Endothelial cell of umbilical vein (primary cell): ENCODE results near the gene IQGAP2. TPM values are rescaled to one million over a fixed set of nuclear protein-coding genes. Genes with fewer than 3 reads are reported as not detected.

Source experiments
- BruUV-seq: library from RNA; stranded (reverse); fragments of 400-500 nt; replicated peaks from 2 replicates; lab custom pipeline; 2021; lab: Mats Ljungman, UMichigan
- CTCF ChIA-PET: fragments of 300-600, 350-600 bp; sonication (Branson Sonifier 250); formaldehyde crosslinking; loops from one replicate; lab custom pipeline; 2021; ENCODE audit warnings: antibody characterized with exemption, inconsistent platforms; lab: Charles Lee
- POLR2A ChIA-PET: fragments of 300-600, 350-600 bp; sonication (Branson Sonifier 250); formaldehyde crosslinking; loops from one replicate; lab custom pipeline; 2021; ENCODE audit warnings: antibody characterized with exemption, inconsistent platforms; lab: Charles Lee
- DNase-seq: peaks from one replicate; pipeline ENCODE4 v3.0.0-alpha.2; 2011; ENCODE audit warnings: low read depth, low spot score
- FAIRE-seq: peaks from 2 replicates; lab custom pipeline; 2011; peaks lifted over from hg19 to GRCh38; lab: Jason Lieb, UNC
- H2AFZ ChIP-seq: 2 replicates; pipeline ENCODE4 v1.6.0; 2012; ENCODE audit warnings: low read depth, low read length, control low read depth, inconsistent platforms
- H3K27ac ChIP-seq: 2 replicates; pipeline ENCODE4 v1.5.1; 2011; ENCODE audit warnings: low read depth, mild to moderate bottlenecking, control low read depth, low read length, moderate library complexity; ENCODE audit not compliant: insufficient read depth
- H3K27me3 ChIP-seq, 2 experiments: 2 replicates each; pipeline versions ENCODE4 v1.6.0 to v1.6.1; 2011; ENCODE audit warnings: low read length in 2 of 2, mixed read lengths in 1 of 2; ENCODE audit not compliant: control insufficient read depth in 2 of 2, insufficient read depth in 2 of 2
- H3K36me3 ChIP-seq, 2 experiments: 2 replicates in 1 of 2; 3 replicates in 1 of 2; pipeline ENCODE4 v1.5.1; 2011; ENCODE audit warnings: low read length in 2 of 2, mild to moderate bottlenecking in 1 of 2, moderate library complexity in 1 of 2; ENCODE audit not compliant: control insufficient read depth in 2 of 2, insufficient read depth in 2 of 2; ENCODE audit errors: extremely low read depth in 1 of 2
- H3K4me1 ChIP-seq: 3 replicates; pipeline ENCODE4 v1.5.1; 2011; ENCODE audit warnings: mild to moderate bottlenecking, low read length; ENCODE audit not compliant: control insufficient read depth, insufficient read depth; ENCODE audit errors: extremely low read depth
- H3K4me2 ChIP-seq: 2 replicates; pipeline ENCODE4 v1.6.1; 2011; ENCODE audit warnings: low read length, control low read depth, mixed read lengths; ENCODE audit not compliant: insufficient read depth
- H3K4me3 ChIP-seq, 3 experiments: fragments of 200-600 bp in 1 of 3; sonication (generic), shearing (Covaris generic) in 1 of 3; replicated peaks in 1 of 3; 2 replicates each; pipeline ENCODE4 v1.5.1; 2011 to 2016; ENCODE audit warnings: control low read depth in 3 of 3, low read length in 3 of 3, mild to moderate bottlenecking in 2 of 3, inconsistent platforms in 1 of 3, low read depth in 1 of 3, moderate library complexity in 1 of 3; ENCODE audit not compliant: insufficient read depth in 1 of 3
- H3K79me2 ChIP-seq: 2 replicates; pipeline ENCODE4 v1.6.0; 2012; ENCODE audit warnings: low read length, inconsistent platforms; ENCODE audit not compliant: control insufficient read depth, insufficient read depth
- H3K9ac ChIP-seq: replicated peaks from 2 replicates; pipeline ENCODE3; 2011; ENCODE audit warnings: low read length, control low read depth; ENCODE audit not compliant: insufficient read depth; ENCODE audit errors: extremely low read depth
- H3K9me1 ChIP-seq: replicated peaks from 3 replicates; pipeline ENCODE4 v1.6.0; 2011; ENCODE audit warnings: mild to moderate bottlenecking, low read length; ENCODE audit not compliant: control insufficient read depth, insufficient read depth; ENCODE audit errors: extremely low read depth
- H3K9me3 ChIP-seq: replicated peaks from 2 replicates; pipeline ENCODE4 v1.5.1; 2012; ENCODE audit warnings: low read length, inconsistent platforms; ENCODE audit not compliant: control insufficient read depth, insufficient read depth
- H4K20me1 ChIP-seq: replicated peaks from 2 replicates; pipeline ENCODE3; 2011; ENCODE audit warnings: mild to moderate bottlenecking, low read length; ENCODE audit not compliant: control insufficient read depth, insufficient read depth; ENCODE audit errors: extremely low read depth
- CTCF ChIP-seq, 2 donors: IDR thresholded peaks; 1 replicate in 1 of 2; 2 replicates in 1 of 2; pipeline ENCODE4 v1.5.1; 2011; ENCODE audit warnings: low read length in 2 of 2, mild to moderate bottlenecking in 2 of 2, moderate library complexity in 2 of 2, control low read depth in 1 of 2, inconsistent platforms in 1 of 2, low read depth in 1 of 2; ENCODE audit not compliant: insufficient read depth in 1 of 2; ENCODE audit errors: extremely low read depth in 1 of 2
- EZH2 ChIP-seq: IDR thresholded peaks from 2 replicates; pipeline ENCODE4 v1.6.1; 2012; ENCODE audit warnings: borderline replicate concordance, low read depth, mild to moderate bottlenecking, moderate library complexity, low read length, inconsistent platforms; ENCODE audit not compliant: severe bottlenecking
- FOS ChIP-seq: IDR thresholded peaks from 2 replicates; pipeline ENCODE4 v1.6.1; 2011; ENCODE audit warnings: mild to moderate bottlenecking, low read length, moderate library complexity, borderline replicate concordance; ENCODE audit not compliant: insufficient read depth
- GATA2 ChIP-seq: IDR thresholded peaks from 2 replicates; pipeline ENCODE4 v1.7.0; 2011; ENCODE audit warnings: low read depth, mild to moderate bottlenecking, moderate library complexity, mixed read lengths, low read length; ENCODE audit not compliant: insufficient read length, insufficient read depth
- JUN ChIP-seq: IDR thresholded peaks from 2 replicates; pipeline ENCODE4 v1.6.1; 2011; ENCODE audit warnings: borderline replicate concordance, low read depth; ENCODE audit not compliant: insufficient read length, insufficient read depth
- MAX ChIP-seq: IDR thresholded peaks from 2 replicates; pipeline ENCODE4 v1.6.1; 2011; ENCODE audit not compliant: insufficient read depth, insufficient read length
- MYC ChIP-seq: IDR thresholded peaks from one replicate; pipeline ENCODE4 v1.6.1; 2011; ENCODE audit warnings: mild to moderate bottlenecking, low read depth, low read length
- POLR2A ChIP-seq: IDR thresholded peaks from 2 replicates; pipeline ENCODE4 v1.6.1; 2012; ENCODE audit warnings: low read depth, mild to moderate bottlenecking, control low read depth, low read length
- POLR2AphosphoS5 ChIP-seq: IDR thresholded peaks from 2 replicates; pipeline ENCODE4 v1.6.1; 2012; ENCODE audit warnings: low read depth, mild to moderate bottlenecking, control low read depth, low read length, moderate library complexity; ENCODE audit not compliant: insufficient read depth
- dilution Hi-C: fragments of 300-500 bp; cut with MboI; formaldehyde crosslinking; loops from one replicate; pipeline ENCODE4 v1.15.0; 2019; ENCODE audit warnings: low sequenced_read_pairs; ENCODE audit not compliant: extremely low pct_ligation_motif_present
- intact Hi-C: fragments of 100-400 bp; cut with micrococcal nuclease; formaldehyde crosslinking; loops from one replicate; pipeline ENCODE4 v1.10.0; 2022
- polyA plus RNA-seq, 4 experiments: library from polyadenylated mRNA; depleted of rRNA in 3 of 4; stranded (reverse) in 3 of 4; unstranded in 1 of 4; fragments of >200 nt; gene quantifications; 2 replicates each; pipeline versions ENCODE4 v1.2.1 to v1.2.3, GENCODE V29; 2011 to 2012; ENCODE audit warnings: missing spikeins in 1 of 4
- total RNA-seq: library from RNA; stranded (reverse); gene quantifications from 2 replicates; pipeline ENCODE4 v1.2.3, GENCODE V29; 2021

The IQGAP2 gene
- total and polyA plus RNA-seq, 2 donors (not counting 3 experiments of a cell fraction or from before 2014, with no cell fraction given), result 4.5 to 4.7 TPM

GRCh38 chr5:76529464-76530344 is 126.6 kb downstream of the IQGAP2 start:
- DNase-seq (no peak), FAIRE-seq (no peak)
- dilution Hi-C loops, result no loop called here
- Histone ChIP-seq H3K27ac (no peak overlapping the region), H3K4me1 (no peaks in the 10 kb centered on the region), H3K9ac (no peak overlapping the region), H3K79me2 (no peaks in the 10 kb centered on the region), H2AFZ (no peak overlapping the region), H4K20me1 (no peaks in the 10 kb centered on the region), H3K4me2 (no peak overlapping the region), H3K9me3 (no peaks in the 10 kb centered on the region), H3K27me3 (peaks cover 3 to 6% of the 10 kb centered on the region in 2 experiments), H3K9me1 (no peaks in the 10 kb centered on the region), H3K4me3 (no peak overlapping the region), H3K36me3 (no peaks in the 10 kb centered on the region)
- ChIA-PET CTCF (no interaction called here), POLR2A (no interaction called here)
- TF ChIP-seq JUN, result no peak
- no peak for TF ChIP-seq EZH2
- TF ChIP-seq POLR2AphosphoS5, result no peak
- no peak for TF ChIP-seq GATA2
- TF ChIP-seq POLR2A, result no peak
- no peak for TF ChIP-seq FOS
- no peak for TF ChIP-seq CTCF (IDR thresholded peaks at IDR 0.05; ENCODE audit: extremely low read depth in 1 of 2, insufficient read depth in 1 of 2, low read depth in 1 of 2, low read length in 2 of 2)
- no peak for TF ChIP-seq MYC
- no peak for TF ChIP-seq MAX
- intact Hi-C loops, result no loop called here
- BruUV-seq, result no TSS peak
